Bronchial epithelial cell (primary cell): ENCODE data around the gene MYOD1. TPM values are rescaled to one million over a fixed set of nuclear protein-coding genes. Genes with fewer than 3 reads are reported as not detected.

Experiments
- DNase-seq: peaks from one replicate; pipeline ENCODE4 v3.0.0-alpha.2; 2010; ENCODE audit warnings: low read depth
- FAIRE-seq: peaks from 2 replicates; lab custom pipeline; 2011; peaks lifted over from hg19 to GRCh38; lab: Jason Lieb, UNC
- H3K27me3 ChIP-seq: 2 replicates; pipeline ENCODE4 v1.5.1; 2011; ENCODE audit warnings: low read length; ENCODE audit not compliant: control insufficient read depth, insufficient read depth
- H3K36me3 ChIP-seq: 2 replicates; pipeline ENCODE4 v1.5.1; 2011; ENCODE audit warnings: low read length; ENCODE audit not compliant: control insufficient read depth, insufficient read depth
- H3K4me3 ChIP-seq: 2 replicates; pipeline ENCODE4 v1.5.1; 2011; ENCODE audit warnings: mild to moderate bottlenecking, low read depth, low read length, control low read depth
- CTCF ChIP-seq: IDR thresholded peaks from 2 replicates; pipeline ENCODE4 v1.5.1; 2011; ENCODE audit warnings: mild to moderate bottlenecking, moderate library complexity, low read length, control low read depth, inconsistent platforms; ENCODE audit not compliant: insufficient read depth, severe bottlenecking
- total RNA-seq: library from RNA; depleted of rRNA; stranded (reverse); fragments of >200 nt; gene quantifications from 2 replicates; pipeline ENCODE4 v1.2.1, GENCODE V29; 2014

MYOD1 gene
- total RNA-seq, 1 donor from 2014 or later = not detected

- no peak for FAIRE-seq
- Histone ChIP-seq H3K36me3 (no peaks in the 10 kb centered on the region), H3K4me3 (no peak overlapping the region), H3K27me3 (peaks cover 35% of the 10 kb centered on the region)
- TF ChIP-seq CTCF = no peak
- DNase-seq = no peak
Measured at GRCh38 chr11:17733261-17733660, 13.9 kb downstream of the MYOD1 start.

- TF ChIP-seq CTCF = no peak
- DNase-seq = no peak
- no peak for FAIRE-seq
- peaks cover 40% of the 10 kb centered on the region for H3K27me3 ChIP-seq
- H3K4me3 ChIP-seq = peak within 1 kb of the TSS; percentile 8
- H3K36me3 ChIP-seq = no peaks in the 10 kb centered on the region
Measured at GRCh38 chr11:17734418-17734911, 15.1 kb downstream of the MYOD1 start, which contains the start of gene KCNC1. KCNC1 (plus strand) TSS chr11:17734781; CDS start chr11:17736003, 1,222 bp downstream.

GRCh38 chr11:17734986-17735817 is 15.8 kb downstream of the MYOD1 start:
- Histone ChIP-seq H3K27me3 (peaks cover 42% of the 10 kb centered on the region), H3K36me3 (no peaks in the 10 kb centered on the region), H3K4me3 (peak overlapping the region; percentile 2)
- DNase-seq (peak; percentile 35), FAIRE-seq (no peak)
- TF ChIP-seq CTCF = no peak

GRCh38 chr11:17735818-17736578 is 16.6 kb downstream of the MYOD1 start:
- Histone ChIP-seq H3K4me3 (no peak overlapping the region), H3K36me3 (no peaks in the 10 kb centered on the region), H3K27me3 (peaks cover 42% of the 10 kb centered on the region)
- FAIRE-seq (no peak), DNase-seq (no peak)
- TF ChIP-seq CTCF = peak; percentile 16

- no peak for DNase-seq
- Histone ChIP-seq H3K4me3 (no peak overlapping the region), H3K27me3 (peaks cover 42% of the 10 kb centered on the region), H3K36me3 (no peaks in the 10 kb centered on the region)
- FAIRE-seq = no peak
- TF ChIP-seq CTCF = no peak
Measured at GRCh38 chr11:17736579-17736893, 17.2 kb downstream of the MYOD1 start.
